Ishikawa (cell line): ENCODE results near the gene PTPN5.

Experiments
- CREB1 ChIP-seq: IDR thresholded peaks from 2 replicates; pipeline ENCODE4 v1.6.1; 2012; ENCODE audit warnings: low read depth
- EGR1 ChIP-seq: IDR thresholded peaks from 2 replicates; pipeline ENCODE4 v1.6.1; 2012
- EP300 ChIP-seq: IDR thresholded peaks from 2 replicates; pipeline ENCODE4 v1.6.1; 2012; ENCODE audit warnings: borderline replicate concordance
- RAD21 ChIP-seq: IDR thresholded peaks from 2 replicates; pipeline ENCODE4 v1.6.1; 2012; ENCODE audit warnings: low read depth
- TF ChIP-seq, protein P1 (sequence below): IDR thresholded peaks from 2 replicates; pipeline ENCODE4 v1.6.1; 2012
- TF ChIP-seq, protein P2 (sequence below): IDR thresholded peaks from 2 replicates; pipeline ENCODE4 v1.6.1; 2012; ENCODE audit warnings: low read depth, mild to moderate bottlenecking

DNA sequence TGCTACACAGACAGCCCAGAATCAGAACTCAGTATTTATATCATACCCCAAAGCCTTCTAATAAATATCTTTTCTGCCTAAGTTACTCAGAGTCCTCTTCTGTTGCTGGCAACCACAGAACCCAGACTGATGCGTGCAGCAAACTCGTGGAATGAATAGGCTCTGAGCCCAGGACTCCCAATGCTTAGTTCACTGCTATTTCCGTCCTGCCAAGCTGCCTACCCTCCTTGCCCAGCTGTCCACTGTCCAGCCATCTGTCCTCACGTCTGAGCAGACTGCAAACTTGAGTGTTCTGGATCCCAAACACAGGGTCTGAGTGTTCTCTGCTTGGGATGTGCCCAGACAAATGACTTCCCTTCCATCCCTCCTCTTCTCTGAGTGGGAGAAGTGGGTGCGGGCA is 19.4 kb downstream of the PTPN5 start:
- TF ChIP-seq EGR1 (no peak), EP300 (no peak), RAD21 (no peak), CREB1 (no peak)
- TF ChIP-seq, protein P1, sequence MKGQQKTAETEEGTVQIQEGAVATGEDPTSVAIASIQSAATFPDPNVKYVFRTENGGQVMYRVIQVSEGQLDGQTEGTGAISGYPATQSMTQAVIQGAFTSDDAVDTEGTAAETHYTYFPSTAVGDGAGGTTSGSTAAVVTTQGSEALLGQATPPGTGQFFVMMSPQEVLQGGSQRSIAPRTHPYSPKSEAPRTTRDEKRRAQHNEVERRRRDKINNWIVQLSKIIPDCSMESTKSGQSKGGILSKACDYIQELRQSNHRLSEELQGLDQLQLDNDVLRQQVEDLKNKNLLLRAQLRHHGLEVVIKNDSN: no peak
- TF ChIP-seq, protein P2, sequence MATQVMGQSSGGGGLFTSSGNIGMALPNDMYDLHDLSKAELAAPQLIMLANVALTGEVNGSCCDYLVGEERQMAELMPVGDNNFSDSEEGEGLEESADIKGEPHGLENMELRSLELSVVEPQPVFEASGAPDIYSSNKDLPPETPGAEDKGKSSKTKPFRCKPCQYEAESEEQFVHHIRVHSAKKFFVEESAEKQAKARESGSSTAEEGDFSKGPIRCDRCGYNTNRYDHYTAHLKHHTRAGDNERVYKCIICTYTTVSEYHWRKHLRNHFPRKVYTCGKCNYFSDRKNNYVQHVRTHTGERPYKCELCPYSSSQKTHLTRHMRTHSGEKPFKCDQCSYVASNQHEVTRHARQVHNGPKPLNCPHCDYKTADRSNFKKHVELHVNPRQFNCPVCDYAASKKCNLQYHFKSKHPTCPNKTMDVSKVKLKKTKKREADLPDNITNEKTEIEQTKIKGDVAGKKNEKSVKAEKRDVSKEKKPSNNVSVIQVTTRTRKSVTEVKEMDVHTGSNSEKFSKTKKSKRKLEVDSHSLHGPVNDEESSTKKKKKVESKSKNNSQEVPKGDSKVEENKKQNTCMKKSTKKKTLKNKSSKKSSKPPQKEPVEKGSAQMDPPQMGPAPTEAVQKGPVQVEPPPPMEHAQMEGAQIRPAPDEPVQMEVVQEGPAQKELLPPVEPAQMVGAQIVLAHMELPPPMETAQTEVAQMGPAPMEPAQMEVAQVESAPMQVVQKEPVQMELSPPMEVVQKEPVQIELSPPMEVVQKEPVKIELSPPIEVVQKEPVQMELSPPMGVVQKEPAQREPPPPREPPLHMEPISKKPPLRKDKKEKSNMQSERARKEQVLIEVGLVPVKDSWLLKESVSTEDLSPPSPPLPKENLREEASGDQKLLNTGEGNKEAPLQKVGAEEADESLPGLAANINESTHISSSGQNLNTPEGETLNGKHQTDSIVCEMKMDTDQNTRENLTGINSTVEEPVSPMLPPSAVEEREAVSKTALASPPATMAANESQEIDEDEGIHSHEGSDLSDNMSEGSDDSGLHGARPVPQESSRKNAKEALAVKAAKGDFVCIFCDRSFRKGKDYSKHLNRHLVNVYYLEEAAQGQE: no peak
